GM19238 (cell line): ENCODE measurements around the gene MUC6.

Experiments
- DNase-seq: peaks from one replicate; pipeline ENCODE4 v3.0.0; 2011; ENCODE audit warnings: low spot score; ENCODE audit not compliant: insufficient read length

The MUC6 gene

DNA sequence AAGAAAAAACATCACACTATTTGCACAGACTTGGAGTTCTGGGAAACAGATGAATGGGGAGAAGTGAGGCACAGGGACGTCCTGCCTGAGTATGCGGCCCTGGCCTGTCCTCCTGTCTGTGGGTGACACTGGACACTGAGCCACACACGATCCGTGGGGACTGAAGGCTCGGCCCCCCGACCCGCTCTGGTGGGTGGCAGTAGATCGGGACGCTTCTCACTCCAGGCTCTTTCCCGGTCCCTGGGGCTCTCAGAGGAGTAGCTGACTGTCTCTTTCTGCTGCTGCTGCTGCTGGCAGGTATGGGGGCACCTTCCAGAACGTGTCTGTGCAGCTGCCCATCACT lies 27.7 kb downstream of the MUC6 start:
- no peak for DNase-seq

DNA sequence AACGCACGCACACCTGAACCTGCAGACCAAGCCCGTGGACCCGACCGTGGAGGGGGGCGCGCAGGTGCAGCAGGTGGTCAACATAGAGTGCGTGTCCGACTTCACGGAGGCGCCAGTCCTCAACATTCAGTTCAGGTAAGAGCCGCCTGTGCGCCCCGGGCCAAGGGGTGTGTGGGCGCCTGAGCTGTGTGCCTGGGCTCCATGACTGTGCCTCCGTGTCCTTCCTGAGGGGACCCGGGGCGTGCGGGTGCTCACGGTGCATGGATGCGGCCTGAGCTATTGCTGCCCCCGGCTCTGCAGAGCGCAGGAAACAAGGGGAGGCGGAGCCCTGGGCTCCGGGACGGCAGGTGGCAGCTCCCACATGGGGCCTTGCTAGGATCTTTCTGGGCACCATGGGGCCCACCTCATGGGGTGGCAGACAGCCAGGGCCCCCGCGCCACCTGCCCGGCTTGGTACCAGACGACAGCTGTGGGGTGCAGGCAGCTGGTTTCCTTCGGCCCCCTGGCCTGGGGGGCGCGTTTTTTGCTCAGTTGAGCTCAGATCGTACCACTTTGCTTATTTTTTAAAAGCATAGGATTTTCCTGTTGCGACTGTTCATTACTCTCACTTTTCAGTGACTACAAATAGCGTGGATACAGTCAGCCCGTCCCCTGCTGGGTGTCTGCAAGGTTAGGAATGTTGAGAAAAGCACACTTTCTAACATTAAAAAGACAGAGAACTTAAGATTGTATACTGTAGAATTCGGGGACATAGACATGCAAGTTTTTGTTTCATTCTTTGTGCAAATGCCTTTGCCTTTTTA lies 28.3 kb downstream of the MUC6 start:
- DNase-seq: no peak

DNA sequence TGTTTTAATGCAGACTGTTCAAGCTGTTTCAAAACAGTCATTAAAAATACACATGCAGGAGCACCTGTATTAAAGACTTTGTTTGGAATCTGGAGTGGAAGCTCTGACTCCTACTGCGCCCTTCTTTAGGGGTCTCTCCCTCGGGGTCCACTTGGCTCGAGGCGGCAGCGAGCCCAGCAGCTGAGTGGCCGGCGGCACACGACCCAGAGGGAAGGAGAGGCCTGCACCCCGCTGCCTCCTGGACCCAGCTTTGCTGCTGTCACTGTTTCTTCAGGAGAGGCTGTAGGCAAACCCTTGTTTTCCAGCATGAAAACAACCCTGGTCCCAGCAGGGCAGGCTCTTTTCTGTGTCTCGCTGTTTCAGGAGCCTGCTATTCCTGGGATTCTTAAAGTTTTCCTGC lies 29.2 kb downstream of the MUC6 start:
- no peak for DNase-seq

DNA sequence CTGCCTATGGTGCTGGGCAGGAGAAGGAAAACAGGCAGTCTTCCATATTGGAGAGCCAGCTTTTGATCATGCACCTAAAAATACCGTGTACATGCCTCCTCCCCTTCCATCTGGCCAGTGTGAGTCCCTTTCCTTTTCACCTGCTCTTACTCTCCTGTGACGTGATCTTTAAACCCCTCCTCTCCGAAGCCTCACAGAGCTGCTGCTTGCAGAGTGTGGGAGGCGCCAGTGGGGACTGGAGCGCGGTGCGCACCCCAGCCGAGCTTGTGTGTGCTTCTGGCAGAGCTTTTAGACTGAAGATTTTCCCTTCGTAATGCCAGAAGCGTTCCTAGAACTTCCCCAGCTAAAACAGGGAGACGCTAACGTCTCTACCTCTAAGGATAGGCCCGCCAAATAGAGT lies 29.8 kb downstream of the MUC6 start:
- no peak for DNase-seq

DNA sequence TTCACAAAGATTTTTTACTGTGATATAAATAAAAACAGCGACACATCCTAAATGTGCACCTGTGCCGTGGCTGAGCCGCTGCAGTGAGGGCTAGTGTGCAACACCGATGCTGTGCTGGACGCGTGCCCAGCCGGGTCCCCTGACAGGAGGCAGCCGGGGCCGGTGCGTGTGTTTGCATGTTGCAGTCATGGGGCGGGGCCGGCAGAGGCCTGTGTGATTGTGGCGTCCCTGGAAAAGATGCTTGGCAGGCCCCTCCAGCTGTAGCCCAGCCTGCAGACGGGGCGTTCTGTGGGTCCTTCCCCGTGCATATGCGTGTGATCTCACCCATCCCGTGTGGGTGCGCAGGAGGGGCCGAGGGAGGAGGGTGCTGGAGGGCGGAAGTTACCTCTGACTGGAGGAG lies 30.6 kb downstream of the MUC6 start:
- no peak for DNase-seq

DNA sequence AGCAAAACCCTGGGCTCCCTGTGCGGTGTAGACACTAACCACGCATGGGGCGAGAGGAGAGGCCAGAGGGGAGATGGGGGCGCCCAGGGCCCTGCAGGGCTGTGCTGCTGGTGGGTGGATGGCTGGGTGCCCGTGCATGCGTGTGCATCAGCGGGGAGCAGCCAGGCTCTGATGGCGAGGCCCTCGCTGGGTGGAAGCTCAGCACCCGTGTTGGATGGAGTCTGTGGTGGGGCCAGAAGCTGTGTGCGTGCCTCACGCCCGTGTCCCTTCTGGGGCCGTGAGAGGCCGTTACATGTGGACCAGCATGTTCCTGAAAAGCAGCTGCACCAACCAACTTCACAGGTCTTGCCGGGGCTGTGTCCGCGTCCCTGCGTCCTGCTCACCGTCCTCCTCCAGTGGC lies 33.4 kb downstream of the MUC6 start:
- DNase-seq: no peak

DNA sequence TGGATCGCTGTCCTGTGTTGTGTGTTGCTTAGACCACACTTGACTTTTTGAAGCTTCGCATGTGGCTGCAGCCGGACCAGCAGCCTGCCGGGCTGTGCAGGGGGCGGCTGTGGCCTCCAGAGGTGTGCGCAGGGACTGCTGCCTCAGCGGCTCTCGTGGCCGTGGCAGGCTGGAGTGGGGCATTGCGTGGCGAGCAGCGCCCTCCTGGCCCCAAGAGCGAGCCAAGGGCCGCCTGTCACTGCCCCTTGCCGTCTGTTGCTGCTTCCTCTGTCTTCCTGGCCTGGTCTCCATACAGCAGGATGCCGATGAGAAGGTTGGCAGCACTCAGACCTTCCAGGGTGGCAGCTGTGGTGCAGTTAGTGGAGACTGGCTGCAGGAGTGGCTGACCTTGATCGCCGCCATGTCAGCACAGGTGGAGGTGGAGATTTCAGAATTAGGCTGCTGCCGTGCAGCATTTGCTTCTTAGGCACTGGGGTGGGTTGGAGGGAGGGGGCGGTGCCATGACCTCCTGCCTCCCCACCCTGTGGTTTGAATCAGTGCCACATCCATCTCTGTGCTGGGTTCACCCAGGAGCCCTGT lies 34.0 kb downstream of the MUC6 start:
- DNase-seq: no peak

DNA sequence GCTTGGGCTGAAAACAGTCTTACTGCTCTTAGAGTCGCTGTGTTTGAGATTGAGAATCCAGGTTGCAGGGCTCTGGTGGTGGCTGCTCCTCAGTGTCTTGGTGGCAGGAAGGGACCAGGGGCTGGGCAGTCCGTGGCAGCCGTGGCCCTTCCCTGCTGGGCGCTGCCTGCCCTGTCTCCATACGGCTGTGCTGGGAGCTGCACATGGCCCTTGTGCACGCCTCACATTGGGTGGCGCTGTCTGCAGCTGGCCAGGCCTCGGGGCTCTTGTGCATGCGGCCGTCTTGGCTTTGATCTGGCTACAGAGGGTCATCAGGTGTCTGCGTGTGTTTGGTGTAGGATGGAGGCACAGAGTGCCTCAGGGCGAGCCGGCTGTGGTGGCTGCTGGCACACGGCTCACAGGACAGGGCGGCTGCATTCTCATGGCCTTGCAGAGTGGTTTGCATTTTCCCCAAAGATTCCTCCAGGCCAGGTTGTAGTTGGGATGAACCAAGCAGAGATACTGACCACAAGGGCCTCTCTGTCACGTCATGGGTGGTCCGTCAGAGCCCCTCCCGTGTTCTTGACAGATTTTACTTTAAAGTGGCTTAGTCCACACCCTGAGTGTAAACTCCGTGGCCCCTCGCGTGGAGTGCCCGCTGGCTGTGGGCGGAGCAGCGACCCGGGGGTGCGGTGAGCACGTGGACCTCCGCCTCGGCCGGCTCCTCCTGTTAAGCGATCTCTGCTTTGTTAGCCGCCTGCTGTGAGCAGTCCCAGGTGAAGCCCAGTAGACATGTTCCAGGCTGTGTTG lies 34.7 kb downstream of the MUC6 start:
- DNase-seq: no peak

DNA sequence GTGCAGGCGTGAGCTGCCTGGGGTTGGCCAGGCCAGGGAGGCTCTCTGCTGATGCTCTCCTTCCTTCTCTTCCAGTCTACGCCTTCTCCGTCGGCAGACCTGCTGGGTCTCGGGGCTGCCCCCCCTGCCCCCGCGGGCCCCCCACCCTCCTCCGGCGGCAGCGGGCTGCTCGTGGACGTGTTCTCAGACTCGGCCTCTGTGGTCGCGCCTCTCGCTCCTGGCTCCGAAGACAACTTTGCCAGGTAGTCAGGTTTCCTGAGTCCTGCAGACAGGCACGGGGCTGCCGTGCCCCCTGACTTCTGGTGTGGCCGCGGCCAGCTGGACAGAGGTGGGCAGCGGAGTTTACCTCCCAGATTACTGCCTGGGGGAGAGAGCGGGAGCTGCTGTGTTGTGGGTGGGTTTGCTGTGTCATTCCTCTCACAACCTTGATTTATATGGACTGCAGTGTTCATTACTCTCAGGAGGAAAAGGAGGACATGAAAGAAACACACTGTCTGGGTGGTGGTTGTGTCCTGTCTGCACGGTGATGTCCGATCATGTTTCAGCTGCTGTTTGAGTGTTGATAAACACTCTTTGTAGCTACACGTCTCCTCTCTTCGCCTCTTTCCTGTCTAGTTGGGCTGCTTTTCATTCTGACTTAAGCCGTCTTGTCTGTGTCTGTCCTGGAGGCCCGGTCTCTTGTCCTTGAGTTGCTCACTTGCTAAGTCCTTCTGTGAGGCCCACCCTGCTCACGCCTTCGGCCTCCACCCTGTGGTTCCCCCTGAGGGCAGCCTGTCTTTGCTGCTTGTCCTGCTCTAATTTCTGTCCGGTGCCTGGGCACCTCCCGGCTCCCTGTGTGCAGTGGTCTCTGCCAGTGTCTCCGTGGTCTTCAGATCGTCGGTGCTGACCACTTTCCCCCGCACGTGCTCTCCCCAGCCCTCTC lies 35.9 kb downstream of the MUC6 start:
- DNase-seq: no peak

DNA sequence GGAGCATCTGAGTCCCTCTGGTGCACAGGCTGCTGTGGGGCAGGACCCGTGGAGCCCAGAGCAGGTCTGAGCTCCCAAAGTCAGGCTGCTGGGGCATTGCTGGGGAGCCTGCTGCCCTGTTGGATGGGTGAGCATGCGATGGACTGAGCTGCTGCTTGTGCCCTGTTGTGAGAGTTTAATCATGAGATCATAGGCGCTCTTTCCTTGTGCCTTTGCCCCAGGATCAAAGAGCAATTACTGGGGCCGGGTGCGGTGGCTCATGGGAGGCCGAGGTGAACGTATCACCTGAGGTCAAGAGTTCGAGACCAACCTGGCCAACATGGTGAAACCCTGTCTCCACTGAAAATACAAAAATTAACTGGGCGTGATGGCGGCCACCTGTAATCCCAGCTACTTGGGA lies 37.5 kb downstream of the MUC6 start:
- DNase-seq: no peak

DNA sequence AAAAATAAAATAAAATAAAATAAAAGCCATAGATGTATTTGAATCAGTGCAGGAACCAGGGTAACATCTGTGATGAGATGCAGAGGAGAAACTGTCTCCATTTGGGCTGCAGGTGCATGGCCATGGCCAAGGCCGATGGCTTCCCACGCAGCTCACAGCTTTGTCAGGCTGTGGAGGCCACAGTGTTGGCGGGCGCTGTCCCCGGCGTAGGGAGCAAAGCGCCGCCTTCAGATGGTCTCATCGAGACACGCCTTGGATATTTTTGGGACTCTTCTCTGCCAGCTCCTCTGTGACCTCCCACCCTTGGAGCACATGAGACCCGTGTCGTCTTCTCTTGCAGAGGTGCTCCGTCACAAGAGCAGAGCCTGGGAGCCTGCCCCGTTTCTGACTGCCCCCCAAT lies 38.6 kb downstream of the MUC6 start:
- no peak for DNase-seq

DNA sequence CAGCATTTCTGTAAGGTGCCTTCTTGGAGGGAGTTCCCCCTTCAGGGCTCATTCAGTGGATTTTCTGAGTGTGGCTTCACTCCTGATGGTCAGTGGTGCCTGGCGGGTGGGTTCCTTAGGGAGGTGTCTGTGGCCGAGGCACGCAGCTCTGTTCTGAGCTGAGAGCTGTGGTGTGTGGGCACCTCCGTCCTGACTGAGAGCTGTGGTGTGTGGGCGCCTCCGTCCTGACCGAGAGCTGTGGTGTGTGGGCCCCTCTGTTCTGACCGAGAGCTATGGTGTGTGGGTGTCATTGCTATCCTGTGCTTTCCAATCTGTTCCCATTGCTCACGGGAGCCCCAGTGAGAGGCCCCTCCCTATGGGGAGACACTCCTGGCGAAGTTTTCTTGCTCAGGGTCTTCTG lies 39.8 kb downstream of the MUC6 start:
- no peak for DNase-seq

- peak; percentile 72 for DNase-seq
Observed at GRCh38 chr11:995752-996420, 40.6 kb downstream of the MUC6 start.

DNA sequence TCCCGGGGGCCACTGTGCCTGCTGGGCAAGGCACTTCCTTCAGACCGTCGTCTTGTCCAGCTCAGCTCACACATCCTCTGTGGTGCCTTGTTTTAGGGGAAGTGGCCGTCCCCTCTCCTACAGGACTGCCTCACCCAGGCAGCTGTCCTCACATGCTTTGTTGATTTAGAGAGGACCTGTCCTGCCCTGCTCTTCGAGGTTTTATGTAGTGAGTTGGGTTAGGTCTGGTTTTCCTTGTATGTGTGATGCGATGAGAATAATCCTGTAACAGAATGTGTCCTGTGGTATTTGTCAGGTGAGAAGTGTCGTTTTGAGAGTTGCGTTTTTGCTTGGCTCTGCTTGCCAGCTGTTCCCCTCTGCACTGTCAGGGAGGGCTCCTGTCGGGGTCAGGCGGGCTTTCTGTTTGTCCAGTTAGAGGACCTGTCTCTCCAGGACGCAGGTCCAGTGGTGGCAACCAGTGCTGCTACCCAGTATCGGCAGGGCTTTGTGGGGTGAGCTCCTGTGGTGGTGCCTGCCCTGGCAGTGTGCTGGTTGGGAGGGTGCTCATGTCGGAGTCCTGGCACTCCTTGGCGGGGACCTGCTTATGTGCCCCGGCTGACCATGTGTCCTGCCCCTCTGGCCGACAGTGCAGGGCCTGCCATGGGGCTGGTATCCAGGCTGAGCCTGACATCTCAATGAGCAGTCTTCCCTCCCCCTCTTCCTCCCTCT lies 41.3 kb downstream of the MUC6 start:
- no peak for DNase-seq

- no peak for DNase-seq
Observed at GRCh38 chr11:993632-994167, 42.8 kb downstream of the MUC6 start.

GRCh38 chr11:992577-992976 lies 43.9 kb downstream of the MUC6 start:
- no peak for DNase-seq

DNA sequence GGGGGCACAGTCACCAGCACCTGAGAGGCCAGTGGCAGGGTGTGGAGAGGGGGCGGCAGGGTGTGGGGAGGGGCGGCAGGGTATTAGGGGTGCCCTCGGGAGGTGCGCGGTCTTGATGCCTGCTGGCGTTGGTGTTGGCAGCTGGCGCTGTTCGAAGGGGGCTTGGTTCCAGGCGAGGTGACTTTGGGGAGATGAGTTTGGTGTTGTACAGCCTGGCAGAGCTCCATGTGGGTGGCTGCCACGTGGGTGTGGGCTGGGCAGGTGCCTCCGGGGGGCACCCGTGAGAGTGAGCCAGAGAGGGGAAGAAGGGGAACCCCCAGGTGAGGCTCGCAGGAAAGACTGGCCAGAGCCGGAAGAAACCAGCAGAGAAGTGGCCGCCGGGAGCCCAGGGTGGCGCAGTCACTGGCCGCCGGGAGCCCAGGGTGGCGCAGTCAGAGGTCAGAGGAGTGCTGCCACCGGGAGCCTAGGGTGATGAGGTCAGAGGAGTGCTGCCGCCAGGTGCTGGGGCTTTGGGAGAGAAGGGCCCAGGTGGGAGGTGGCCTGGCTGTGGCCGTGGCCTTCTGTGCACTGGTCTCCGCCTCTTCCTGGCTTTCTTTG lies 44.7 kb downstream of the MUC6 start:
- DNase-seq: no peak

GRCh38 chr11:991034-991433 lies 45.5 kb downstream of the MUC6 start:
- no peak for DNase-seq

GRCh38 chr11:990101-990500 lies 46.4 kb downstream of the MUC6 start:
- DNase-seq: no peak

GRCh38 chr11:987671-988070 lies 48.8 kb downstream of the MUC6 start:
- DNase-seq: no peak
